NCI-H774 (cell line): ENCODE measurements around the gene MAST3.

Experiments
- DNase-seq: peaks from one replicate; lab custom pipeline; 2025; lab: John Stamatoyannopoulos, UW

MAST3 gene

GRCh38 chr19:18097217-18097992 lies at the start of gene MAST3:
Gene MAST3, plus strand, starts transcription at chr19:18097778. Its CDS starts 15 bp downstream, at chr19:18097793.
- DNase-seq, result peak; percentile 85

- no peak for DNase-seq
Observed at GRCh38 chr19:18049385-18049784, 48.2 kb upstream of the MAST3 start.

- DNase-seq, result no peak
Observed at GRCh38 chr19:18051887-18052286, 45.7 kb upstream of the MAST3 start.

DNA sequence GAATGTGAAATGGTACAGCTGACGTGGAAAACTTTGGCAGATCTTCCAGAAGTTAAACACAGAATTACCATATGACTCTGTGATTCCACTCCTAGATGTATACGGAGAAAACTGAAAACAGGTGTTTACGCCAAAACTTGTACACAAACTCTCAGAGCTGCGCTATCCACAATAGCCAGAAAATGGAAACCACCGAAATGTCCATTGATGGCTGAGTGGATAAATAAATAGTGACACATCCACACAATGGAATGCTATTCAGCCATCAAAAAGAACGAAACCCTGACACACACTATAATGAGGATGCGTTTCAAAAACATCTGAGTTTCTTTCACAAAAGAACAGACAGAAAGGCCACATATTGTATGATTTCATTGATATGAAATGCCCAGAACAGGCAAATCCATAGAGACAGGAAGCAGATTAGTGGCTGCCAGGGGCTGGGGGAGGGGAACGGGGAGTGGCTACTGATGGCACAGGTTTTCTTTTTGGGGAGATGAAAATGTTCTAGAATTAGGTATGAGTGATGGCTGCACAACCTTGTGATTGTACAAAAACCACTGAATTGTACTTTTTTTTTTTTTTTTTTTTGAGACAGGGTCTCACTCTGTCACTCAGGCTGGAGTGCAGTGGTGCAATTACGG lies 43.9 kb upstream of the MAST3 start:
- DNase-seq, result no peak

GRCh38 chr19:18055967-18056366 lies 41.6 kb upstream of the MAST3 start:
- DNase-seq, result no peak

- no peak for DNase-seq
Observed at GRCh38 chr19:18057557-18057956, 40.0 kb upstream of the MAST3 start.

- DNase-seq, result peak; percentile 70
Observed at GRCh38 chr19:18058208-18059009, 39.2 kb upstream of the MAST3 start.

- no peak for DNase-seq
Observed at GRCh38 chr19:18059297-18059696, 38.3 kb upstream of the MAST3 start.

- DNase-seq, result no peak
Observed at GRCh38 chr19:18059902-18060301, 37.7 kb upstream of the MAST3 start.

GRCh38 chr19:18060472-18060871 lies 37.1 kb upstream of the MAST3 start:
- no peak for DNase-seq

- DNase-seq, result no peak
Observed at GRCh38 chr19:18062028-18062427, 35.5 kb upstream of the MAST3 start.

DNA sequence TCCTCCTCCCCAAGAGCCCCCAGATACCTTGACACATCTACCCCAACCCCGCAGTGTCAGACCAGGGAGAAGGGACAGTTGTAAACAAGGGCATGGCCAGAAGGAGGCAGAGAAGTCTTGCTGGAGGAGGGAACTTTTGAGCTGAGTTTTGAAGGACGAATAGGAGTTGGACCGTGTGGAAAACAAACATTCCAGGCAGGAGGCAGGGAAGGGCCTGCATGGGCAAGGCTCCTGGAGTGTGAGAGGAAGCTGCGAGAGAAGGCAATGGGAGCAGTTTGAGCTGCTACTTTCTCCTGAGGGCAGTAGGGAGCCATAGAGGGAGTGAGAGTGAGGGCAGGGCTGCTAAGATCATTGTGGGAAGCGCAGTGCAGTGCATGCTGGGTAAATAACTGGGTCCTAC lies 34.1 kb upstream of the MAST3 start:
- DNase-seq, result no peak

- no peak for DNase-seq
Observed at GRCh38 chr19:18065173-18065495, 32.4 kb upstream of the MAST3 start.

GRCh38 chr19:18068395-18068794 lies 29.2 kb upstream of the MAST3 start:
- DNase-seq, result no peak

GRCh38 chr19:18069383-18069782 lies 28.2 kb upstream of the MAST3 start:
- no peak for DNase-seq

DNA sequence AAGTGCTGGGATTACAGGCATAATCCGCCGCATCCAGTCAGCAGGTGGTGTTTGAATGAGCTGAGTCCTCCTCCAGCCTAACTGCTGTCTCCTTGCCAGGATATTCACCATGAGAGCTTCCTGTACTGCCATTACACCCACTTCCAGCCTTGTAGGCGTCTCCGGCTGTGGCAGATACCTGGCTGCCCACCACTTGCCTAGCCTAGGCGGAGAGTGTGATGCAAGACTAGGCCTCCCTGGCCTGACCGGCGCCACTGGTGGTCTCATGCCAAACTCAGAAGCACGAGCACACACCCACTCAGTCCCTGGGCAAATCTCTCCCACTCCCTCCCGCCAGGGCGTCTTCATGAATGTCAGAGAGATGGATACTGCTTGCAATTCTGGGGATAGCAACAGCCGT lies 27.4 kb upstream of the MAST3 start:
- DNase-seq, result no peak

- DNase-seq, result no peak
Observed at GRCh38 chr19:18072335-18072734, 25.2 kb upstream of the MAST3 start.

- no peak for DNase-seq
Observed at GRCh38 chr19:18073197-18073596, 24.4 kb upstream of the MAST3 start.

GRCh38 chr19:18074192-18074591 lies 23.4 kb upstream of the MAST3 start:
- no peak for DNase-seq

- no peak for DNase-seq
Observed at GRCh38 chr19:18083929-18084684, 13.5 kb upstream of the MAST3 start.

DNA sequence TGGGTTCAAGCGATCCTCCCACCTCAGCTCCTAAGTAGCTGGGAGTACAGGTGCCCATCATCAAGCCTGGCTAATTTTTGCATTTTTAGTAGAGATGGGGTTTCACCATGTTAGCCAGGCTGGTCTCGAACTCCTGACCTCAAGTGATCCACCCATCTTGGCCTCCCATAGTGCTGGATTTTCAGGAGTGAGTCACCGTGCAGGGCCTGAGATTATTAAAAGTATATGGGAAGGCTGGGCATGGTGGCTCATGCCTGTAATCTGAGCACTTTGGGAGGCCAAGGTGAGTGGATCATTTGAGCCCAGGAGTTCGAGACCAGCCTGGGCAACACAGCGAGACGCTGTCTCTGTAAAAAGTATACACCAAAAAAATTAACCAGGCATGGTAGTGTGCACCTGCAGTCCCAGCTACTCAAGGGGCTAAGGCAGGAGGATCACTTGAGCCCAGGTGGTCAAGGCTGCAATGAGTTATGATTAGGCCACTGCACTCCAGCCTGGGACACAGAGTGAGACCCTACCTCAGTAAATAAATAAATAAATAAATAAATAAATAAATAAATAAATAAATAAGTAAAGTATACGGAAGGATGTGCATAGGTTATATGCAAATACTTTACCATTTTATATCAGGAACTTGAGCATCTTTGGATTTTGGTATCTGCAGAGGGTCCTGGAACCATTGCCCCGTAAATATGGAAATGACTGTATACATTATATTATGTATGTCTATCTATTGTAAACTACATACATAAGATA lies 11.7 kb upstream of the MAST3 start:
- no peak for DNase-seq
